ENCODE measurements around the gene DNAH14. TPM values are rescaled to one million over a fixed set of nuclear protein-coding genes. Genes with fewer than 3 reads are reported as not detected.

The DNAH14 gene
- total RNA-seq, 1 donor = 31.8 TPM

DNA sequence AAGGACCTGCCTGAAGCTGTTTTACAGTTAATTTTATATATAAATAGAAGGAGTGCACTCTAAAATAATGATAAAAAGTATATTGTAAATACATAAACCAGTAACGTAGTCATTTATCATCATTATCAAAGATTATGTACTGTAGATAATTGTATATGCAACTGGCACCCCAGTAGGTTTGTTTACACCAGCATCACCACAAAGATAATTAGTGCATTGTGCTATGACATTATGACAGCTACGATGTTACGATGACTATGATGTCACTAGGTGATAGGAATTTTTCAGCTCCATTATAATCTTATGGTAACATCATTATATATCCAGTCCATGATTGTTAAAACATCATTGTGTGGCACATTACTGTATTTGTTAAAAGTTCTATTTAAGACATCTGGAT lies 313.1 kb downstream of the DNAH14 start:
- Histone ChIP-seq H2AFZ (ENCODE audit: low read length) (no peak overlapping the region), H3K4me1 (ENCODE audit: insufficient read depth, low read length) (no peaks in the 10 kb centered on the region), H3K27ac (ENCODE audit: low read depth, low read length) (no peak overlapping the region), H3K27me3 (ENCODE audit: insufficient read depth, low read length) (no peaks in the 10 kb centered on the region), H3K4me3 (ENCODE audit: insufficient read depth, low read length) (no peak overlapping the region), H3K79me2 (ENCODE audit: insufficient read depth, low read length) (no peaks in the 10 kb centered on the region), H3K4me2 (ENCODE audit: insufficient read depth, low read length) (no peak overlapping the region), H3K36me3 (ENCODE audit: insufficient read depth, low read length) (no peaks in the 10 kb centered on the region), H3K9me3 (ENCODE audit: low read depth, low read length) (no peaks in the 10 kb centered on the region), H4K20me1 (ENCODE audit: insufficient read depth, low read length) (no peaks in the 10 kb centered on the region)
- DNase-seq (ENCODE audit: insufficient read length, low spot score, missing footprints) = no peak
- TF ChIP-seq, protein P1, sequence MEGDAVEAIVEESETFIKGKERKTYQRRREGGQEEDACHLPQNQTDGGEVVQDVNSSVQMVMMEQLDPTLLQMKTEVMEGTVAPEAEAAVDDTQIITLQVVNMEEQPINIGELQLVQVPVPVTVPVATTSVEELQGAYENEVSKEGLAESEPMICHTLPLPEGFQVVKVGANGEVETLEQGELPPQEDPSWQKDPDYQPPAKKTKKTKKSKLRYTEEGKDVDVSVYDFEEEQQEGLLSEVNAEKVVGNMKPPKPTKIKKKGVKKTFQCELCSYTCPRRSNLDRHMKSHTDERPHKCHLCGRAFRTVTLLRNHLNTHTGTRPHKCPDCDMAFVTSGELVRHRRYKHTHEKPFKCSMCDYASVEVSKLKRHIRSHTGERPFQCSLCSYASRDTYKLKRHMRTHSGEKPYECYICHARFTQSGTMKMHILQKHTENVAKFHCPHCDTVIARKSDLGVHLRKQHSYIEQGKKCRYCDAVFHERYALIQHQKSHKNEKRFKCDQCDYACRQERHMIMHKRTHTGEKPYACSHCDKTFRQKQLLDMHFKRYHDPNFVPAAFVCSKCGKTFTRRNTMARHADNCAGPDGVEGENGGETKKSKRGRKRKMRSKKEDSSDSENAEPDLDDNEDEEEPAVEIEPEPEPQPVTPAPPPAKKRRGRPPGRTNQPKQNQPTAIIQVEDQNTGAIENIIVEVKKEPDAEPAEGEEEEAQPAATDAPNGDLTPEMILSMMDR (IDR thresholded peaks at IDR 0.05; ENCODE audit: extremely low read depth, low read depth, low read length) = no peak

DNA sequence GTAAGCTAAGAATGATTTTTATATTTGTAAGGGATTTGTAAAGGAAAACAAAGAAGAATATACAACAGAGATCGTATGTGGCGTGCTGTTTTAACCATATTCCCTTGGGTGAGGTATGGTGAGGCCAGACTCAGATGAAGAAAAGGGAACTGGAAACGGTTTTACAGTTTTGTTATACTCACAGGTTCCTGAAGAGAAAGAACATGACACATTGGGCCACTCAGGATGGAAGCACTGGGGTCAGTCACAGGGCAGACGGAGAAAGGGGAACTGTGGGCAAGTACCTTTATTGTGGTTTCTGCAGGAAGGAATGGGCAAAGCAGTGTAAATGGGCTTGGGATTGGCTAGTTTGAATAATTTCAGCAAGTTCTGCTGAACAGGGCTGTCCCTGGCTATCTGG lies 321.0 kb downstream of the DNAH14 start:
- no peaks in the 10 kb centered on the region for H3K9me3 ChIP-seq (ENCODE audit: low read depth, low read length)
- H3K27me3 ChIP-seq (ENCODE audit: insufficient read depth, low read length) = no peaks in the 10 kb centered on the region
- H3K4me1 ChIP-seq (ENCODE audit: insufficient read depth, low read length) = no peaks in the 10 kb centered on the region
- TF ChIP-seq, protein P1 (IDR thresholded peaks at IDR 0.05; ENCODE audit: extremely low read depth, low read depth, low read length) = no peak
- no peaks in the 10 kb centered on the region for H3K36me3 ChIP-seq (ENCODE audit: insufficient read depth, low read length)
- no peak for DNase-seq (ENCODE audit: insufficient read length, low spot score, missing footprints)
- H2AFZ ChIP-seq (ENCODE audit: low read length) = no peak overlapping the region
- no peak overlapping the region for H3K4me3 ChIP-seq (ENCODE audit: insufficient read depth, low read length)
- H3K79me2 ChIP-seq (ENCODE audit: insufficient read depth, low read length) = no peaks in the 10 kb centered on the region
- H4K20me1 ChIP-seq (ENCODE audit: insufficient read depth, low read length) = no peaks in the 10 kb centered on the region
- H3K4me2 ChIP-seq (ENCODE audit: insufficient read depth, low read length) = no peak overlapping the region
- no peak overlapping the region for H3K27ac ChIP-seq (ENCODE audit: low read depth, low read length)

DNA sequence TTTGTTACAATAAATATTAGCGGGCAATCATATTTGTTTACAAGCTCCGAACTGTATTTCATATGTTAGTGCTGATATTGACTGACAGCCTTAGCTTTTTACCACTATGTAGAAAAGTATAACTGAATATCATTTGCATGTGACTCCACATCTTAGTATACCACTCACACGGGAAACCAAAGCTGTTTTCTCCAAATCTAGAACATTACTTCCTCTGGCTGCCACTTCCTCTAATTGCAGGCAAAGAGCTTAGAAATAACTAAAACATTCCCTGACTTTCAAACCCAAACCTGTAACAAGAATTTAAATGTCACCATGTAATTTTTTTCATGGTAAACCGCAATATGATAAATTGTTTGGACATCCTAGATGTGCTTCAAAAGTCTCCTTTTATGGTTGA lies 323.7 kb downstream of the DNAH14 start:
- no peak overlapping the region for H3K4me3 ChIP-seq (ENCODE audit: insufficient read depth, low read length)
- H3K4me2 ChIP-seq (ENCODE audit: insufficient read depth, low read length) = no peak overlapping the region
- H2AFZ ChIP-seq (ENCODE audit: low read length) = no peak overlapping the region

DNA sequence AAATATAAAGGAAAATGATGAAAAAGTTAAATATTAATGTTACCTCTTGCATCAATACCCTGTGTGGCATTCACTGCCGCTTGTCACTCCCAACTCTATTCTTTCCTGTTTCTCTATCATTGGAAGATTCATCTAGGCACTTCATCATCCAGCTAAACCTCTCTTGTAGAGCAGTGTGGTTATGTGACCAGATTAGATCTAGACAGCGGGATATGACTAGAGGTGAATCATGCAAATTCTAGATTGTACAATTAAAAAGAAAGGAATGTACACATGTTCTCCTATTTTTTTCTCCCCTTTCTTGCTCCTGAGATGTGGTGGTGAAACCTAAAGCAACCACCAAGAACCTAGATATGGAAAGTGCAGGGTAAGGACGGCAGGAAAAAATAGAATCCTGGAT lies 324.3 kb downstream of the DNAH14 start:
- Histone ChIP-seq H4K20me1 (ENCODE audit: insufficient read depth, low read length) (no peaks in the 10 kb centered on the region), H3K27ac (ENCODE audit: low read depth, low read length) (no peak overlapping the region), H3K4me1 (ENCODE audit: insufficient read depth, low read length) (no peaks in the 10 kb centered on the region), H3K4me2 (ENCODE audit: insufficient read depth, low read length) (no peak overlapping the region), H3K36me3 (ENCODE audit: insufficient read depth, low read length) (no peaks in the 10 kb centered on the region), H3K79me2 (ENCODE audit: insufficient read depth, low read length) (no peaks in the 10 kb centered on the region), H3K9me3 (ENCODE audit: low read depth, low read length) (no peaks in the 10 kb centered on the region), H2AFZ (ENCODE audit: low read length) (no peak overlapping the region), H3K27me3 (ENCODE audit: insufficient read depth, low read length) (no peaks in the 10 kb centered on the region), H3K4me3 (ENCODE audit: insufficient read depth, low read length) (no peak overlapping the region)
- peak; percentile 3 for DNase-seq (ENCODE audit: insufficient read length, low spot score, missing footprints)
- TF ChIP-seq, protein P1 (IDR thresholded peaks at IDR 0.05; ENCODE audit: extremely low read depth, low read depth, low read length) = no peak

More for the DNA sequence above, 323.7 kb downstream of the DNAH14 start:
- TF ChIP-seq, protein P1 (IDR thresholded peaks at IDR 0.05; ENCODE audit: extremely low read depth, low read depth, low read length) = no peak
- no peaks in the 10 kb centered on the region for H3K9me3 ChIP-seq (ENCODE audit: low read depth, low read length)
- no peak for DNase-seq (ENCODE audit: insufficient read length, low spot score, missing footprints)
- H3K27ac ChIP-seq (ENCODE audit: low read depth, low read length) = no peak overlapping the region
- H4K20me1 ChIP-seq (ENCODE audit: insufficient read depth, low read length) = no peaks in the 10 kb centered on the region
- H3K27me3 ChIP-seq (ENCODE audit: insufficient read depth, low read length) = no peaks in the 10 kb centered on the region
- H3K79me2 ChIP-seq (ENCODE audit: insufficient read depth, low read length) = no peaks in the 10 kb centered on the region
- H3K4me1 ChIP-seq (ENCODE audit: insufficient read depth, low read length) = no peaks in the 10 kb centered on the region
- no peaks in the 10 kb centered on the region for H3K36me3 ChIP-seq (ENCODE audit: insufficient read depth, low read length)

All from osteoblast (primary cell).